ENCODE data around the gene ADAM23.

The ADAM23 gene

GRCh38 chr2:206642075-206643025, 199.0 kb downstream of the ADAM23 start, which contains the start of gene FAM237A:
FAM237A (plus strand) TSS chr2:206642487; CDS start chr2:206644237, 1,750 bp downstream.
- peak; percentile 5 for DNase-seq (ENCODE audit: low spot score)

GRCh38 chr2:206647985-206648384, 204.7 kb downstream of the ADAM23 start:
- DNase-seq (ENCODE audit: low spot score): no peak

- DNase-seq (ENCODE audit: low spot score): no peak
Measured at GRCh38 chr2:206657087-206657486, 213.8 kb downstream of the ADAM23 start.

- DNase-seq (ENCODE audit: low spot score): no peak
Measured at GRCh38 chr2:206665251-206665650, 221.9 kb downstream of the ADAM23 start.

Data from NAMALWA (cell line).